Large intestine (tissue), 3 donors: ENCODE results near the gene CCDC187. TPM values are rescaled to one million over a fixed set of nuclear protein-coding genes. Genes with fewer than 3 reads are reported as not detected.

Experiments used
- DNase-seq, 2 donors: peaks; one replicate each; pipeline versions ENCODE4 v3.0.0 to v3.0.0-alpha.2; 2013
- H3K27ac ChIP-seq: one replicate; pipeline ENCODE4 v1.5.1; 2013; ENCODE audit warnings: low read length
- H3K27me3 ChIP-seq: 2 replicates; pipeline ENCODE4 v1.6.1; 2013; ENCODE audit warnings: low read length; ENCODE audit not compliant: control insufficient read depth, insufficient read depth
- H3K36me3 ChIP-seq: 2 replicates; pipeline ENCODE4 v1.6.1; 2013; ENCODE audit warnings: low read length; ENCODE audit not compliant: control insufficient read depth, insufficient read depth
- H3K4me1 ChIP-seq: one replicate; pipeline ENCODE4 v1.6.1; 2013; ENCODE audit warnings: low read length; ENCODE audit not compliant: control insufficient read depth, insufficient read depth
- H3K4me3 ChIP-seq: one replicate; pipeline ENCODE4 v1.5.1; 2013; ENCODE audit warnings: low read length
- H3K9me3 ChIP-seq: one replicate; pipeline ENCODE4 v1.6.1; 2013; ENCODE audit warnings: mild to moderate bottlenecking, low read depth, low read length, moderate library complexity; ENCODE audit not compliant: control insufficient read depth
- WGBS: methylation state at CpG from one replicate; pipeline ENCODE4 v1.1.5; 2013; ENCODE audit warnings: low lambda C conversion rate; ENCODE audit not compliant: insufficient coverage; 5-methylcytosine and 5-hydroxymethylcytosine counted together
- polyA plus RNA-seq: library from polyadenylated mRNA; unstranded; fragments of 120-200 nt; gene quantifications from one replicate; pipeline ENCODE4 v1.2.1, GENCODE V29; 2013

The CCDC187 gene
- polyA plus RNA-seq, 1 donor: 2.0 TPM

- Histone ChIP-seq H3K27ac (no peak overlapping the region), H3K4me1 (no peaks in the 10 kb centered on the region), H3K36me3 (peaks cover 59% of the 10 kb centered on the region), H3K9me3 (peaks cover 5% of the 10 kb centered on the region), H3K27me3 (no peaks in the 10 kb centered on the region), H3K4me3 (no peak overlapping the region)
- DNase-seq: no peak
- no CpG with 5 or more reads among the region's 16 CpGs for whole genome bisulfite sequencing
Measured at GRCh38 chr9:136218271-136218670, 85.6 kb downstream of the CCDC187 start.

DNA sequence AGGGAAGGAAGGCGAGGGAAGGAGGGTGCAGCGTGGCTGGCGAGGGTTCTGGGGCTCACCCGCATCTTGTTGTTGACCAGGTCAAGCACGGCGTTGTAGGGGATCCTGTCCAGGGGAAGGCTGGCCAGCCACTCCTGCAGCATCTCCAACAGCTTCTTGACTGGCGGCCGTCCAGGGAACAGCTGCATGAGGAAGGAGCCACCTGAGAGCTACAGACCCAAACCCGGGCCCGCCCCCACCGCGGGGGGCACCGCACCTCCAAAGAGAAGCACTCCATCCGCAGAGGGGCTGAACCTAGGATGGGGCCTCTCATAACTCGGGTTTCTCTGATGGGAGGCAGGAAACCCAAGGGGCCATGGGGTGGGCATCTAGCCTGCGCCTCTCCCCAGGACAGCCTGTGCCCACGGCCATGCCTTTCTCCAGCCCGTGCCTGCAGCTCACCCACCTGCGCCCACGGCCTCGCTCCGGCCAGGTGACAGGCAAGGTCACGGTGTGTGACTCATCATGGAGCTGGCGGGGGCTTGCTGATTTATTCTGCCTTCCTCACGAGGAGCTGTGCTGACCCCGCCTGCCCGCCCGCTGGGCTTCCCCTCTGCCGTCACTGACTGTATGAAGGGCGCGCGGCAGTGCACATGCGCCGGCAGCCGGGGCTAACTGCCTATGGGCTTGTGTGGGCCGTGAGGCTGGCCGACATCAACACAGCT is 87.2 kb downstream of the CCDC187 start:
- no peak for DNase-seq
- no CpG with 5 or more reads among the region's 37 CpGs for WGBS
- Histone ChIP-seq H3K27me3 (no peaks in the 10 kb centered on the region), H3K36me3 (peaks cover 54% of the 10 kb centered on the region), H3K9me3 (peaks cover 7% of the 10 kb centered on the region), H3K4me3 (no peak overlapping the region), H3K27ac (no peak overlapping the region), H3K4me1 (no peaks in the 10 kb centered on the region)

DNA sequence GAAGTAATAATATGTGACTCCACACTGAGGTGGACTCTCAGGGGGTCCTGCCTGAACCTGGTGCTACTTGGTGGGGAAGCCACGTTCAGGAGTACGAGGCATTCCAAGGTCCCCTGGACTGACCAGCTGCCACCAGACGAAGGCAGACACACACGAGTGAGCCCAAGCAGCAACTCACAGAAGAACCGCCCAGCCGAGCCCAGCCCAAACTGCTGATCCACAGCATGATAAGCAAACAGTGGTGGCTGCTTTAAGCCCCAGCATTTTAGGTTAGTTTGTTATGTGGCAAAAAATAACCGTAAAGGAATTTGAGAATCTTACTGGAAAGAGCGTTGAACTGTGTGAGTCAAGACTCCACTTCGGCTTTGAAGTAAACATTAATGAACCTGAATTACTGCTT is 90.2 kb downstream of the CCDC187 start:
- WGBS: no CpG with 5 or more reads among the region's 9 CpGs
- H3K36me3 ChIP-seq: peaks cover 55% of the 10 kb centered on the region

GRCh38 chr9:136212345-136212950 is 91.4 kb downstream of the CCDC187 start:
- peaks cover 51% of the 10 kb centered on the region for H3K36me3 ChIP-seq
- no CpG with 5 or more reads among the region's 28 CpGs for WGBS
- H3K4me3 ChIP-seq: no peak overlapping the region
- no peaks in the 10 kb centered on the region for H3K4me1 ChIP-seq
- no peak overlapping the region for H3K27ac ChIP-seq
- H3K27me3 ChIP-seq: no peaks in the 10 kb centered on the region
- no peak for DNase-seq
- H3K9me3 ChIP-seq: peaks cover 7% of the 10 kb centered on the region

More for the DNA sequence above, 90.2 kb downstream of the CCDC187 start:
- no peaks in the 10 kb centered on the region for H3K27me3 ChIP-seq
- H3K4me1 ChIP-seq: no peaks in the 10 kb centered on the region
- no peak overlapping the region for H3K27ac ChIP-seq
- peaks cover 7% of the 10 kb centered on the region for H3K9me3 ChIP-seq
- no peak for DNase-seq
- no peak overlapping the region for H3K4me3 ChIP-seq

DNA sequence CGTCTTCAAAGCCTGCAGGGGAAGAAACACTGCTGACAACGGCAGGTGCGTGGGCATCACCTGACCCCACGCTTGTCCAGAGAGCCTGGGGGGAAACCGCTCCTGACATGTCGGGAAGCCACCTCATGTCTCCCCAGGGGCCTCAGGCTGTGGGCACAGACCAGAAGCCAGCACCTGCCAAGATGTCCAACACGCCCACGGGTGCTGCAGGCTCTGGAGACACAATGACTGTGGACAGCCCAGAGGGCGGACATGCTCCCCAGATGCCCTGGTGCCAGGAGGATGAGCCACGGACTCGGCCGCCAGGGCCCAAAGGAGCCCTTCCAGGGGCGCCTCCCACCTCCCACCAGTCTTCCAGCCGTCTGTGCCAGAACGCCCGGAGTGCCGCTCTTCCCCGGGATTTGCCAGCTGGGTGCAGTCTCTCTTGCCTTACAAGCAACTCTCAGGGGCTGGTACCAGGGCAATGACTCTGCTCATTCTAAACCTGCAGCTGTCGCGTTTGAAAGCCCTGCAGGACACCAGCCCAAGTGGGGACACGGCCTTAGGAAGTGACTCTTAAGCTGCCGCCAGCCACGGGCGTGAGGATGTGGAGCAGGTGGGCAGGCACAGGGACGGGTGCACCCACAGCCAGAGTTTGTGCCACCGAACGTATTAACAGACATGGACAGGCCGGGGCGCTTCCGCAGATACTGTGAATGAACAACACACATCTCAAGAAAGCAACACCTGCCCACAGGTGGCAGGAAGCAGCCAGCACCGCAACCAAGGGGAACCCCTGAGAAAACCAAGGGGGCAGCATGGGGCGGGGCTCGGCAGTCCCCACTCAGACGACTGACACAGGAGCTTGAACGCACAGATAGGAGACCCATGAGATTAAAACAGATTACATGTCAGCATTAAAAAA is 92.2 kb downstream of the CCDC187 start:
- H3K4me1 ChIP-seq: no peaks in the 10 kb centered on the region
- no peaks in the 10 kb centered on the region for H3K27me3 ChIP-seq

DNA sequence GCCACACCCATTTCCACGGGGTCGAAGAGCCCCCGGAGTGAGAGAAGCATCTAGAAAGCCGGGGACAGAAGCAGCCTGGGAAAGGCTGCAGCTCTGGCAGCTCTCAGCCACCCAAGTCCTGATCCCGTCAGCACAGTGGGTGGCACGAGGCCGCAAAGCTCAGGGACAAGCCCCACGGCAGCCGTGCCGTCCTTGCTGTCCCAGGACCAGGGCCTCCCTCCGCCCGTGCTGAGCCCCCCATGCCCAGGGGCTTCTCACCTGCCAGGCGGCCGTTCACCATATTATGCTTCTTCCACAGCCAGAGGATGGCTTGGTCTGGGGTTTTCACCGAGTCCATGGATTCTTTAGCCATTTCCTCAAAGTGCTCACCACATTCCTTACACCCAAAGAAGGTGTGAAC is 92.9 kb downstream of the CCDC187 start:
- peaks cover 7% of the 10 kb centered on the region for H3K9me3 ChIP-seq
- no peak for DNase-seq
- no peak overlapping the region for H3K4me3 ChIP-seq
- H3K27me3 ChIP-seq: no peaks in the 10 kb centered on the region
- no peaks in the 10 kb centered on the region for H3K4me1 ChIP-seq
- H3K27ac ChIP-seq: no peak overlapping the region
- peaks cover 41% of the 10 kb centered on the region for H3K36me3 ChIP-seq
- no CpG with 5 or more reads among the region's 15 CpGs for WGBS

More for the DNA sequence above, 92.2 kb downstream of the CCDC187 start:
- H3K4me3 ChIP-seq: no peak overlapping the region
- no CpG with 5 or more reads among the region's 35 CpGs for WGBS
- peaks cover 7% of the 10 kb centered on the region for H3K9me3 ChIP-seq
- no peak overlapping the region for H3K27ac ChIP-seq
- peaks cover 47% of the 10 kb centered on the region for H3K36me3 ChIP-seq
- no peak for DNase-seq

GRCh38 chr9:136210276-136210675 is 93.6 kb downstream of the CCDC187 start:
- H3K27me3 ChIP-seq: peaks cover 2% of the 10 kb centered on the region
- H3K27ac ChIP-seq: no peak overlapping the region
- peaks cover 7% of the 10 kb centered on the region for H3K9me3 ChIP-seq
- no CpG with 5 or more reads among the region's 16 CpGs for WGBS
- H3K36me3 ChIP-seq: peaks cover 35% of the 10 kb centered on the region
- DNase-seq: no peak
- no peak overlapping the region for H3K4me3 ChIP-seq
- peaks cover under 1% of the 10 kb centered on the region for H3K4me1 ChIP-seq

DNA sequence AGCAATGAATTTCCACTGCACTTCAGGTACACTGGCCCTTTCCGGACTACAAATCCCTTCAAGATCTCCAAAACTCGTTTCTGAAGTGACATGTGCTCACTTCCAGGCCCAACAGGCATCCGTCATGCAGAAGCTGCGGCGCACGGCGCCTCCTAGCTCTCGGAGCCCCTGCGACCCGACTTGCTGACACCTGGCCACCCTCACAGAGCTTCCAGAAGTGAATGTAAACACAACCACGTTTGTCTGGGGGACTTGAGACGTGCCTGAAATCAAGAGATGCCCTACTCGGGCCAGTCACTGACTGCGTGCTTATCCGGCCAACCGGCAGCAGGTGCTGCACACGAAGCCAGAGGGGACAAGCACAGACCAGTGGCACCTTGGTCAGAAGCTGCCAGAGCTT is 94.1 kb downstream of the CCDC187 start:
- no peak for DNase-seq
- peaks cover 32% of the 10 kb centered on the region for H3K36me3 ChIP-seq
- no peak overlapping the region for H3K4me3 ChIP-seq
- no CpG with 5 or more reads among the region's 17 CpGs for WGBS
- peaks cover 7% of the 10 kb centered on the region for H3K9me3 ChIP-seq
- peaks cover 5% of the 10 kb centered on the region for H3K27me3 ChIP-seq
- no peak overlapping the region for H3K27ac ChIP-seq
- peaks cover 2% of the 10 kb centered on the region for H3K4me1 ChIP-seq

DNA sequence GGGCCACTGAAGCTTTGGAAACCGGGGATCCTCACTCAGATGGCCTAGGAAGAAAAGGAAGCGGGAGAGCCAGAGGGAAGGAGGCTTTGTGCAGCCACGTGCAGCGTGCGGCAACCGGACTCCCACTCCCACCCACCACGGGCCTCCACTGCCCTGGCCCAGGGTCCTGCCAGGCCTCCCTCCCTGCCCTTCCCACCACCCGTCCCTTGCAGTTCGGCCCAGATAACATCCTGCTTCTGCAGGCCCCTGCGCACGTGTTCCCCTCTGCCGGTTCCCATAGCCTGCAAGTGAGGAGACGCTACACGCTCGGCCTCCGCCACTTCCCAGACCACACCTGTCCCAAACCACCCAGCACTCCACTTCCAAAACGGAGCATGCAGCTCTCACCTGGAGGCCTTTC is 94.7 kb downstream of the CCDC187 start:
- DNase-seq: no peak
- Histone ChIP-seq H3K4me3 (no peak overlapping the region), H3K27ac (no peak overlapping the region), H3K36me3 (peaks cover 26% of the 10 kb centered on the region), H3K27me3 (peaks cover 11% of the 10 kb centered on the region), H3K9me3 (peaks cover 5% of the 10 kb centered on the region), H3K4me1 (peaks cover 2% of the 10 kb centered on the region)
- no CpG with 5 or more reads among the region's 17 CpGs for WGBS

DNA sequence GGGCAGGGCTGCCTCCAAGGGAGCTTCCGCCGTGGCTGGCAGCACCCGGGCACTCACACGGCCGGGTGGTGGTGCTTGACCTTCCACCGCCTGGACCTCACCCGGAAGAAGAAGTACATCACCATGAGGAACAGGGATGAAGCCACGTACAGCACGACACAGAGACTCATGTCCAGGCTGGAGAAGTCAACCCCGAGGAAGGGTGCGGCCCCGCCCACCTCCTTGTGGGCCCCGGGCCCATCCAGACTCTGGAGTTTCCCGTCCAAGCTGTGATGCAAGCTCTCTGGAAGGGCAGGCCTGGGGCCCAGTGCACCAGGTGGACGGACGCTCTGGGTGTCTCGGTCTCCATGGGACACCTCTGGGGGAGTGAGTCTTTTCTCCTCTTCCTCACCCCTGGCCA is 95.2 kb downstream of the CCDC187 start:
- H3K4me3 ChIP-seq: no peak overlapping the region

More for the DNA sequence above, 95.2 kb downstream of the CCDC187 start:
- H3K27me3 ChIP-seq: peaks cover 16% of the 10 kb centered on the region
- no peak for DNase-seq
- peaks cover 20% of the 10 kb centered on the region for H3K36me3 ChIP-seq
- H3K27ac ChIP-seq: no peak overlapping the region
- peaks cover 2% of the 10 kb centered on the region for H3K9me3 ChIP-seq
- peaks cover 2% of the 10 kb centered on the region for H3K4me1 ChIP-seq
- no CpG with 5 or more reads among the region's 17 CpGs for WGBS
